Colonic mucosa (tissue), 4 donors: ENCODE data around the gene TMLHE. TPM values are rescaled to one million over a fixed set of nuclear protein-coding genes. Genes with fewer than 3 reads are reported as not detected.

Source experiments
- DNase-seq: peaks from one replicate; pipeline ENCODE4 v3.0.0-alpha.2; 2020
- H3K27ac ChIP-seq: fragments of 200-600 bp; one replicate; pipeline ENCODE4 v1.8.0; 2021
- H3K27me3 ChIP-seq: fragments of 200-600 bp; one replicate; pipeline ENCODE4 v1.8.0; 2021
- H3K36me3 ChIP-seq: fragments of 200-600 bp; one replicate; pipeline ENCODE4 v1.8.0; 2021
- H3K4me1 ChIP-seq: fragments of 200-600 bp; one replicate; pipeline ENCODE4 v1.8.0; 2021; ENCODE audit warnings: mild to moderate bottlenecking
- H3K4me3 ChIP-seq: fragments of 200-600 bp; one replicate; pipeline ENCODE4 v1.8.0; 2021
- H3K9ac ChIP-seq, 2 donors: one replicate each; pipeline ENCODE4 v1.7.0; 2013; ENCODE audit warnings: control low read depth in 2 of 2, low read depth in 2 of 2, low read length in 2 of 2
- H3K9me3 ChIP-seq: fragments of 200-600 bp; one replicate; pipeline ENCODE4 v1.8.0; 2021
- CTCF ChIP-seq: fragments of 200-600 bp; IDR thresholded peaks from one replicate; pipeline ENCODE4 v1.8.0; 2022; ENCODE audit warnings: antibody characterized with exemption, mild to moderate bottlenecking
- intact Hi-C: fragments of 100-400 bp; cut with DNase I; formaldehyde crosslinking; loops from one replicate; pipeline ENCODE4 v1.14.1; 2022
- microRNA-seq: library from miRNA; unstranded; fragments of <30 nt; microRNA quantifications from one replicate; pipeline ENCODE4, GENCODE V29; 2019
- total RNA-seq, 2 donors: library from RNA; stranded (reverse); fragmentation: NEBNext Ultra II Directional in 1 of 2; extraction: Animal tissue kit (Norgen Biotek cat#: 25700) in 1 of 2; gene quantifications; one replicate each; pipeline ENCODE4 v1.2.1, GENCODE V29; 2021
- donor health status: healthy.
- donor health status: DM: no; HTN: no; CAD: no.
- donor health status: DM: no; HTN: no; CAD: no.

The TMLHE gene
- total RNA-seq, 2 donors from 2014 or later = 19.0 to 24.2 TPM

- TF ChIP-seq CTCF = no peak
- Histone ChIP-seq H3K27me3 (no peaks in the 10 kb centered on the region), H3K9me3 (no peaks in the 10 kb centered on the region), H3K9ac (no peak overlapping the region), H3K4me1 (no peaks in the 10 kb centered on the region), H3K4me3 (no peak overlapping the region), H3K36me3 (no peaks in the 10 kb centered on the region), H3K27ac (no peak overlapping the region)
- intact Hi-C loops = no loop called here
- no peak for DNase-seq
These were observed 171.7 kb downstream of the TMLHE start for GRCh38 chrX:155441097-155441496.

Small RNA genes within 50 kb of the gene (microRNA-seq; reads per million reads assigned to microRNA genes)
- not detected for gene MIR1184-3

Other genes starting within 250 kb of the TMLHE start
- 1 to 10 TPM in 1 of 2 donors, not detected in 1; 5.9 TPM for gene F8A2, start 230.9 kb downstream of the TMLHE start, total RNA-seq
- 10 to 100 TPM in 1 of 2 donors, not detected in 1; 14.6 TPM for gene F8A3, start 154.3 kb downstream of the TMLHE start, total RNA-seq
- under 1 TPM; 0.72 to 0.98 TPM for gene SPRY3, start 366 bp downstream of the TMLHE start, total RNA-seq